Panc1 (cell line): ENCODE measurements around the gene TRPM1. TPM values are rescaled to one million over a fixed set of nuclear protein-coding genes. Genes with fewer than 3 reads are reported as not detected.

Experiments used
- ATAC-seq: fragments of 200-7000 bp; cut with Tn5 transposase; 2 replicates; pipeline ENCODE4 v1.9.1; 2020; ENCODE audit warnings: mild to moderate bottlenecking, moderate library complexity
- BruUV-seq: library from RNA; stranded (reverse); fragments of 400-500 nt; replicated peaks from 2 replicates; lab custom pipeline; 2021; lab: Mats Ljungman, UMichigan
- CTCF ChIA-PET: fragments of 300-600 bp; sonication (Branson Sonifier 250); formaldehyde crosslinking; loops from one replicate; lab custom pipeline; 2022; ENCODE audit warnings: antibody characterized with exemption; lab: Charles Lee
- POLR2A ChIA-PET: fragments of 300-600 bp; sonication (Branson Sonifier 250); formaldehyde crosslinking; loops from one replicate; lab custom pipeline; 2022; ENCODE audit warnings: antibody characterized with exemption; lab: Charles Lee
- DNase-seq: peaks from one replicate; pipeline ENCODE4 v3.0.0-alpha.2; 2010; ENCODE audit warnings: low read depth, low spot score
- H3K27ac ChIP-seq: 2 replicates; pipeline ENCODE4 v1.5.1; 2011; ENCODE audit warnings: mild to moderate bottlenecking, low read length, inconsistent platforms
- H3K27me3 ChIP-seq: fragments of 200-500 bp; sonication (Bioruptor generic); 2 replicates; pipeline ENCODE4 v1.6.0; 2014; ENCODE audit warnings: low read length, inconsistent platforms; ENCODE audit not compliant: control insufficient read depth, insufficient read depth
- H3K36me3 ChIP-seq: fragments of 200-500 bp; sonication (Bioruptor generic); 2 replicates; pipeline ENCODE4 v1.5.1; 2014; ENCODE audit warnings: inconsistent platforms, mild to moderate bottlenecking, low read length, moderate library complexity; ENCODE audit not compliant: control insufficient read depth, insufficient read depth
- H3K4me1 ChIP-seq: 2 replicates; pipeline ENCODE4 v1.5.1; 2011; ENCODE audit warnings: inconsistent platforms, mild to moderate bottlenecking, low read length, moderate library complexity; ENCODE audit not compliant: control insufficient read depth, insufficient read depth
- H3K4me3 ChIP-seq, 2 experiments: 2 replicates each; pipeline ENCODE4 v1.5.1; 2011 to 2012; ENCODE audit warnings: low read depth in 2 of 2, low read length in 2 of 2, mild to moderate bottlenecking in 2 of 2, inconsistent platforms in 1 of 2, moderate library complexity in 1 of 2
- H3K9me3 ChIP-seq: fragments of 200-500 bp; sonication (Bioruptor generic); 2 replicates; pipeline ENCODE4 v1.5.1; 2014; ENCODE audit warnings: low read depth, mild to moderate bottlenecking, inconsistent platforms, low read length, moderate library complexity; ENCODE audit not compliant: control insufficient read depth, insufficient read depth
- CTCF ChIP-seq: fragments of 450-650 bp; IDR thresholded peaks from 2 replicates; pipeline ENCODE4 v1.5.1; 2017; ENCODE audit warnings: mild to moderate bottlenecking
- POLR2AphosphoS5 ChIP-seq: IDR thresholded peaks from 2 replicates; pipeline ENCODE4 v1.6.1; 2012; ENCODE audit warnings: mild to moderate bottlenecking, low read depth, low read length, moderate library complexity
- REST ChIP-seq, 2 experiments: IDR thresholded peaks; 2 replicates each; pipeline ENCODE4 v1.6.1; 2011 to 2012; ENCODE audit warnings: low read depth in 2 of 2, control low read depth in 1 of 2, low read length in 1 of 2, mild to moderate bottlenecking in 1 of 2, moderate library complexity in 1 of 2; ENCODE audit not compliant: insufficient read depth in 1 of 2
- SIN3A ChIP-seq: IDR thresholded peaks from 2 replicates; pipeline ENCODE4 v1.6.1; 2012; ENCODE audit warnings: low read depth, mild to moderate bottlenecking, low read length, moderate library complexity, borderline replicate concordance; ENCODE audit not compliant: insufficient read depth
- TCF7L2 ChIP-seq: IDR thresholded peaks from 2 replicates; pipeline ENCODE4 v1.6.1; 2011; ENCODE audit warnings: mild to moderate bottlenecking, low read depth, low read length, inconsistent platforms
- in situ Hi-C: cut with HindIII; loops from 2 replicates; pipeline ENCODE4 v1.10.0; 2016; ENCODE audit warnings: low sequenced_read_pairs, low pct_unique_long_range_greater_than_20kb
- intact Hi-C: fragments of 100-400 bp; cut with micrococcal nuclease; formaldehyde crosslinking; loops from one replicate; pipeline ENCODE4 v1.10.0; 2022; ENCODE audit not compliant: unreplicated experiment
- total RNA-seq: library from RNA; stranded (reverse); gene quantifications from one replicate; pipeline ENCODE4 v1.2.1, GENCODE V29; 2021; ENCODE audit not compliant: unreplicated experiment

The TRPM1 gene
- total RNA-seq, 1 experiment from 2014 or later = not detected

GRCh38 chr15:31148297-31149087 lies 47.0 kb upstream of the TRPM1 start:
- no peak overlapping the region for H3K27ac ChIP-seq
- no TSS peak for BruUV-seq
- intact Hi-C loops (no loop called here), in situ Hi-C loops (no loop called here)
- no peaks in the 10 kb centered on the region for H3K9me3 ChIP-seq
- TF ChIP-seq REST (IDR thresholded peaks at IDR 0.05; ENCODE audit: insufficient read depth in 1 of 2, low read depth in 2 of 2, low read length in 1 of 2) (no peak), POLR2AphosphoS5 (no peak), TCF7L2 (no peak), SIN3A (no peak), CTCF (no peak)
- ChIA-PET POLR2A (no interaction called here), CTCF (interaction anchor here (1.2 kb wide), 1 partner anchor 20 kb away, joined by 5 read pairs; no protein-coding TSS in a partner anchor)
- no peaks in the 10 kb centered on the region for H3K36me3 ChIP-seq
- H3K4me3 ChIP-seq = no peak overlapping the region
- peaks cover 3% of the 10 kb centered on the region; the same call in 1 of the 2 replicates for H3K4me1 ChIP-seq
- ATAC-seq (no peak), DNase-seq (no peak)
- no peaks in the 10 kb centered on the region for H3K27me3 ChIP-seq

GRCh38 chr15:31147944-31148296 lies 46.4 kb upstream of the TRPM1 start:
- DNase-seq = no peak
- no peak for ATAC-seq
- H3K27me3 ChIP-seq = no peaks in the 10 kb centered on the region
- H3K4me1 ChIP-seq = peaks cover 3% of the 10 kb centered on the region; the same call in 1 of the 2 replicates
- ChIA-PET CTCF (interaction anchor here (1.2 kb wide), 1 partner anchor 19 kb away, joined by 5 read pairs; no protein-coding TSS in a partner anchor), POLR2A (no interaction called here)
- no TSS peak for BruUV-seq
- in situ Hi-C loops (no loop called here), intact Hi-C loops (no loop called here)
- H3K4me3 ChIP-seq = no peak overlapping the region
- no peaks in the 10 kb centered on the region for H3K36me3 ChIP-seq
- TF ChIP-seq REST (IDR thresholded peaks at IDR 0.05; ENCODE audit: insufficient read depth in 1 of 2, low read depth in 2 of 2, low read length in 1 of 2) (no peak), POLR2AphosphoS5 (no peak), TCF7L2 (no peak), CTCF (no peak), SIN3A (no peak)
- no peak overlapping the region for H3K27ac ChIP-seq
- no peaks in the 10 kb centered on the region for H3K9me3 ChIP-seq
